Astrocyte of the cerebellum (primary cell): Measurements from ENCODE around the gene LMO7.

Experiments used
- DNase-seq: peaks from one replicate; pipeline ENCODE4 v3.0.0-alpha.2; 2011; ENCODE audit warnings: low read depth
- H3K4me3 ChIP-seq: 2 replicates; pipeline ENCODE4 v1.5.1; 2011; ENCODE audit warnings: mild to moderate bottlenecking, low read depth, low read length, moderate library complexity
- CTCF ChIP-seq: IDR thresholded peaks from 2 replicates; pipeline ENCODE4 v1.5.1; 2012; ENCODE audit warnings: low read length, low read depth, moderate library complexity, mild to moderate bottlenecking; ENCODE audit errors: missing control alignments
- in situ Hi-C: cut with HindIII; loops from 2 replicates; pipeline ENCODE4 v1.10.0; 2017; ENCODE audit warnings: low sequenced_read_pairs

LMO7 gene

GRCh38 chr13:75760131-75761021 lies 124.2 kb downstream of the LMO7 start:
- in situ Hi-C loops, result no loop called here
- DNase-seq, result no peak
- TF ChIP-seq CTCF, result no peak
- no peak overlapping the region for H3K4me3 ChIP-seq

GRCh38 chr13:75761369-75761768 lies 125.2 kb downstream of the LMO7 start:
- H3K4me3 ChIP-seq, result no peak overlapping the region
- no peak for DNase-seq
- in situ Hi-C loops, result no loop called here
- TF ChIP-seq CTCF, result no peak

- TF ChIP-seq CTCF, result no peak
- in situ Hi-C loops, result no loop called here
- DNase-seq, result no peak
- H3K4me3 ChIP-seq, result no peak overlapping the region
Measured at GRCh38 chr13:75762076-75762937, 126.2 kb downstream of the LMO7 start.

- no peak for TF ChIP-seq CTCF
- no peak overlapping the region for H3K4me3 ChIP-seq
- in situ Hi-C loops, result no loop called here
- DNase-seq, result no peak
Measured at GRCh38 chr13:75762955-75763354, 126.8 kb downstream of the LMO7 start.

- no peak overlapping the region for H3K4me3 ChIP-seq
- in situ Hi-C loops, result no loop called here
- TF ChIP-seq CTCF, result no peak
- DNase-seq, result no peak
Measured at GRCh38 chr13:75763512-75763911, 127.4 kb downstream of the LMO7 start.

GRCh38 chr13:75764251-75764925 lies 128.3 kb downstream of the LMO7 start:
- DNase-seq, result no peak
- no peak for TF ChIP-seq CTCF
- no peak overlapping the region for H3K4me3 ChIP-seq
- in situ Hi-C loops, result no loop called here
